ENCODE data around the gene IGF2BP3. TPM values are rescaled to one million over a fixed set of nuclear protein-coding genes. Genes with fewer than 3 reads are reported as not detected.

Gene IGF2BP3
- total and polyA plus RNA-seq, 8 donors = 0.09 to 1.3 (median 0.55) TPM

DNA sequence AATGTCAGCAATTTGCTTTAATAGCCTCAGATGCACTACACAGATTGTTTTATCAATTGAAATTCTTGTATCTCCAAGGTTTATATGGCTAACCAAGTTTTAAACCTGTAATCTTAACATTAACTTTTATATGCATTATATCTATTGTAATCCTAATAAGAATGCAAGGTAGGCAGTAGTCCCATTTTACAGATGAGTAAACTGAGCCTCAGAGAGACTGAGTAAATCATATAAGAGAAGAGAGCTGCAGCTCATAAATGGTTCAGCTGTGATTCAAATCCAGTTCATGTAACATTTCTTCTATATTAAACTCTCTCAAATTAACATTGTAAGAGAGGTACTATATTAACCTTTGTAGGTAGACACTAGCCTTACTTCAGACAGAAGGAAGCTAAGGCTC, 127.2 kb downstream of the IGF2BP3 start:
- Histone ChIP-seq H3K4me1 (no peaks in the 10 kb centered on the region), H3K4me3 (no peak overlapping the region), H3K27ac (no peak overlapping the region), H3K27me3 (peaks cover 0 to 24% (median 0%) of the 10 kb centered on the region in 4 donors), H3K9me3 (no peaks in the 10 kb centered on the region), H3K36me3 (no peaks in the 10 kb centered on the region)
- intact Hi-C loops (cut with DNase I) = no loop called here
- FAIRE-seq (no peak), DNase-seq (no peak), ATAC-seq (no peak)
- TF ChIP-seq, protein P1, sequence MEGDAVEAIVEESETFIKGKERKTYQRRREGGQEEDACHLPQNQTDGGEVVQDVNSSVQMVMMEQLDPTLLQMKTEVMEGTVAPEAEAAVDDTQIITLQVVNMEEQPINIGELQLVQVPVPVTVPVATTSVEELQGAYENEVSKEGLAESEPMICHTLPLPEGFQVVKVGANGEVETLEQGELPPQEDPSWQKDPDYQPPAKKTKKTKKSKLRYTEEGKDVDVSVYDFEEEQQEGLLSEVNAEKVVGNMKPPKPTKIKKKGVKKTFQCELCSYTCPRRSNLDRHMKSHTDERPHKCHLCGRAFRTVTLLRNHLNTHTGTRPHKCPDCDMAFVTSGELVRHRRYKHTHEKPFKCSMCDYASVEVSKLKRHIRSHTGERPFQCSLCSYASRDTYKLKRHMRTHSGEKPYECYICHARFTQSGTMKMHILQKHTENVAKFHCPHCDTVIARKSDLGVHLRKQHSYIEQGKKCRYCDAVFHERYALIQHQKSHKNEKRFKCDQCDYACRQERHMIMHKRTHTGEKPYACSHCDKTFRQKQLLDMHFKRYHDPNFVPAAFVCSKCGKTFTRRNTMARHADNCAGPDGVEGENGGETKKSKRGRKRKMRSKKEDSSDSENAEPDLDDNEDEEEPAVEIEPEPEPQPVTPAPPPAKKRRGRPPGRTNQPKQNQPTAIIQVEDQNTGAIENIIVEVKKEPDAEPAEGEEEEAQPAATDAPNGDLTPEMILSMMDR (IDR thresholded peaks at IDR 0.05) = no peak

DNA sequence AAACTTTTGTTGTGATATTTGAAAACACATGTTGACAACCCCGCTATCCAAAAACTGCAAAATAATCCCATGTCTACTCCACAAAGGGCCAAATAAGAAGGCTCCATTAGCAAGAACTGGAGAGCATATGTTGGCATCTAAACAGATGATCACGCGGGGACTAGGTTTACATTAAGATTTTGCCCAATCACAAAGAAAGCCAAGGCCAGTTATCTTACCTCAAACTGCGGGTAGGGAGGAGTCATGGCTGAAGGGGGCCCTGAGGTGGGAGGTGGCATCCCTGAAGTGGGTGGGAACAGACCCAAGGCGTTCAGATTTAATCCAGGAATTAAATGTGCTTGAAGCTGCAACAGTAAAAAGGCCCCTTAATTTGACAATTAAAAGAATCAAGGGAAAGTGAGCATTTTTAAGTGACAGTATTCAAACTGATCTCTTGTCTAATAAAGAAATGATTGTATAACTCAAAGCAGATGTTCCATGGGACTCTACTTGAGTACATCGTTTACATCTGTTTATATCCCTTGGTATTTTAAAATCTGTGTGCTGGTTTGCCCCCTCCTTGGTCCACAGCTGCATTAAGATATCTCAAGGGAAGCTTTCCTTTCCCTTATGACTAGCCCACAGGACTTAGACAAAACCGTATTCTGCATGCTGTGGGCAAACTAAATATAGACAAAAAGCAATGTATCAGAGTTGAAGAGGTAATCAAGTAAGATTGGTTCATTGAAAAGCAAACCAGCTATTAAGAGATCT, 128.3 kb downstream of the IGF2BP3 start:
- TF ChIP-seq, protein P1 (IDR thresholded peaks at IDR 0.05) = no peak
- no peak for FAIRE-seq
- intact Hi-C loops (cut with DNase I) = no loop called here
- Histone ChIP-seq H3K27me3 (peaks cover 0 to 27% (median 2%) of the 10 kb centered on the region in 4 donors), H3K9me3 (no peaks in the 10 kb centered on the region), H3K4me1 (no peaks in the 10 kb centered on the region), H3K36me3 (no peaks in the 10 kb centered on the region), H3K4me3 (no peak overlapping the region), H3K27ac (no peak overlapping the region)
- WGBS, 2 donors = 85 to 93% methylated on average over 7 of the region's 7 CpGs
- no peak for ATAC-seq
- DNase-seq = no peak

DNA sequence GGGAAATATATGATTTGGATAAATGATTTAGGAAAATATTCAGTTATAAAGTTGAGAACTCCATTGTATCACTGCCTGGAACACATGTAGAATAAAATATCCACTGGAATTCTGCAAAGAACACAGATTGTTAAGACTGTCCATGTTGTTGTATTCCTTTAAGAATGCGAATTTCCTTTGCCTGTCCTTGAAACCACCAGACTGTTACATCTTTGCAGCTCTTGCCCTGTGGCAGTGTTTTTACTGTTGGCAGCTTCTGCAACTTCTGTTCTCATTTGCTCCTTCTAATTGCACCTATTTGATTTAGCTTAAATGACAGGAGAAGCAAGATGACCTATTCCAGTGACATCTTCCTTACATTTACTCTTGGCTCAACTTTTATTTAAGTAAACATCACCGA, 131.4 kb downstream of the IGF2BP3 start:
- H3K27me3 ChIP-seq = peaks cover 0 to 31% (median 2%) of the 10 kb centered on the region in 4 donors
- H3K4me3 ChIP-seq = no peak overlapping the region
- intact Hi-C loops (cut with DNase I) = no loop called here
- FAIRE-seq (no peak), DNase-seq (no peak), ATAC-seq (no peak)
- H3K36me3 ChIP-seq = no peaks in the 10 kb centered on the region
- H3K27ac ChIP-seq = no peak overlapping the region
- 46 to 62% methylated on average over 2 of the region's 2 CpGs for WGBS, 2 donors
- peaks cover 11 to 18% (median 18%) of the 10 kb centered on the region in 3 donors for H3K4me1 ChIP-seq
- TF ChIP-seq, protein P1 (IDR thresholded peaks at IDR 0.05) = no peak
- no peaks in the 10 kb centered on the region for H3K9me3 ChIP-seq

DNA sequence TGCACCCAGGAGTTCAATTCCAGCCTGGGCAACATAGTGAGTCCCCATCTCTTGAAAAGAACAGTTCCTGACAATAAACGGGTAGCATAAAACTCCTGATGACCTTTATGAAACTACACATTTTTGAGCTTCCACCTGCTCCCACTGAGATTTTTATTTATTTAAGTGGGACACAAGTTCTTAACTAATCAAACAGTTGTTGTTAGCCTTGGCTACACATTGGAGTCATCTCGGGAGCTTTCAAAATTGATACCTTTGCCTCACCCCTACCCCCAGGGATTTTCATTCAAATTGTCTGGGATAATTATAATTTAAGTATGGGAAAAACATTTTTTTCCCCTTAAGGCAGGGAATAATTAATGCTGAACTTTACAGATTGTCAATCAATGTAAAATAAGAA, 131.9 kb downstream of the IGF2BP3 start:
- DNase-seq (no peak), FAIRE-seq (no peak), ATAC-seq (no peak)
- Histone ChIP-seq H3K4me1 (peaks cover 11 to 22% (median 18%) of the 10 kb centered on the region in 3 donors), H3K27me3 (peaks cover 0 to 31% (median 2%) of the 10 kb centered on the region in 4 donors), H3K9me3 (no peaks in the 10 kb centered on the region), H3K4me3 (no peak overlapping the region), H3K27ac (no peak overlapping the region), H3K36me3 (no peaks in the 10 kb centered on the region)
- TF ChIP-seq, protein P1 (IDR thresholded peaks at IDR 0.05) = no peak
- intact Hi-C loops (cut with DNase I) = no loop called here
- 65 to 83% methylated on average over 2 of the region's 2 CpGs for WGBS, 2 donors

DNA sequence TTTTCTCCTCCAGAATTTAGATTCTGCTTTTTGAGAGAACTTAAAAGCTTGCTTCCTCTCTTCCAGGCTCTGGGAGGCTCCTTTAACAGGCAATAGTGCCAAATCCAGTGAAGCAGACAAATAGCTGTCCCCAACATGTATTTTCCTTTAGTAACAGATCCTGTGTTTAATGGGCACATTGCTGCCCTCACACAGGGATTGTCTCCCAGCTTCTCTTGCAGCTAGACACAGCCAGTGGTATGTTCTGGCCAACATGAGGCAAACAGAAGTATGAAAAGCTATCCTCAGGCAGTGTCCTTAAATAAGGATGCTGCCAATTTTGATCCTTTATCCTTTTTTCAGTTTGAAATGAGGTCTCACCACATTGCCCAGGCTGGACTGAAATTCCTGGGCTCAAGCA, 132.9 kb downstream of the IGF2BP3 start:
- TF ChIP-seq, protein P1 (IDR thresholded peaks at IDR 0.05) = no peak
- H3K27ac ChIP-seq = no peak overlapping the region
- peaks cover 17 to 33% (median 27%) of the 10 kb centered on the region in 3 donors for H3K4me1 ChIP-seq
- H3K27me3 ChIP-seq = peaks cover 0 to 31% (median 2%) of the 10 kb centered on the region in 4 donors
- DNase-seq = no peak
- FAIRE-seq = no peak
- no peak for ATAC-seq
- intact Hi-C loops (cut with DNase I) = no loop called here
- no peaks in the 10 kb centered on the region for H3K36me3 ChIP-seq
- no peaks in the 10 kb centered on the region for H3K9me3 ChIP-seq
- no peak overlapping the region for H3K4me3 ChIP-seq

All from pancreas (tissue), 10 donors.